HG03457 (cell line): ENCODE measurements around the gene CGB1.
"Not testable (repeated sequence)": the region's sequence is repeated elsewhere in the genome, so short reads cannot be mapped to it uniquely, and the experiment has no call there.

Experiments used
- ATAC-seq: cut with Tn5 transposase; IDR thresholded peaks from one replicate; pipeline ENCODE4 v1.9.1; 2021; ENCODE audit warnings: moderate number of reproducible peaks; ENCODE audit not compliant: unreplicated experiment

The CGB1 gene

DNA sequence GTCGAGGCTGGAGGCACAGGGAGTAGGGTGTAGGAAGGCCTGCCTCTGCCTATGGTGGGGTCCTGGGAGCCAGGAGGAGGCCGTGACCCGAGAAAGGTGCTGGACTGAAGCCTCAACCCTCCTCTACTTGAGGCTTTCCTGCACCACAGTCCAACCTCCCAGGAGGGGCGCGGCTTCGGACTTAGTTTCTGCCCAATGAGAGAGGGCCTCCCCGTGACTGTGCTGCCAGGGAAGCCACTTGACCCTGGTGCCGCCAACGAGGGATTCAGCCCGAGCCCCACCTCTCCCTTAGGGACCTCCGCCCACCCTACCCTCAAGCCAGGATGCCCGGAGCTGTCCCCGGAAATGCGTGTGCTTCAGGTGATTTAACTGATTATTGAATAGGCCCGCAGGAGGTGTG, 12.5 kb downstream of the CGB1 start, which contains the start of gene CGB3:
Gene CGB3, minus strand, starts transcription at position 101 of the 400 bp plus-strand sequence. CDS start 362 bp downstream, outside the sequence.
- not testable (repeated sequence) for ATAC-seq

DNA sequence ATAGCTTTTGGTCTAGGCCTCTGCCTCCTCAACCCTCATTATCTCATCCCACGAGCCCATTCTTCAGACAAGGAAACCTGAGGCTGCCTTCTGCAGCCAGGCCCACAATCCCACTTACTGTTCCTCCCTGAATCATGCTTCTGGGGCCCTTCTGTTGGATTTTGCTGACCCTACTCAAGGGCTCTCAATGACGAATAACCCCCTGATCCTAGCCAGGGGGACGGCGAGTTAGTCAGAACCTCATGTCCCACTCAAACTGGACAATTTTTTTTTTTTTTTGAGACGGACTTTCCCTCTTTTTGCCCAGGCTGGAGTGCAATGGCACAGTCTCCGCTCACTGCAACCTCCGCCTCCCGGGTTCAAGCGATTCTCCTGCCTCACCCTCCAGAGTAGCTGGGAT, 14.6 kb downstream of the CGB1 start:
- ATAC-seq = no peak

DNA sequence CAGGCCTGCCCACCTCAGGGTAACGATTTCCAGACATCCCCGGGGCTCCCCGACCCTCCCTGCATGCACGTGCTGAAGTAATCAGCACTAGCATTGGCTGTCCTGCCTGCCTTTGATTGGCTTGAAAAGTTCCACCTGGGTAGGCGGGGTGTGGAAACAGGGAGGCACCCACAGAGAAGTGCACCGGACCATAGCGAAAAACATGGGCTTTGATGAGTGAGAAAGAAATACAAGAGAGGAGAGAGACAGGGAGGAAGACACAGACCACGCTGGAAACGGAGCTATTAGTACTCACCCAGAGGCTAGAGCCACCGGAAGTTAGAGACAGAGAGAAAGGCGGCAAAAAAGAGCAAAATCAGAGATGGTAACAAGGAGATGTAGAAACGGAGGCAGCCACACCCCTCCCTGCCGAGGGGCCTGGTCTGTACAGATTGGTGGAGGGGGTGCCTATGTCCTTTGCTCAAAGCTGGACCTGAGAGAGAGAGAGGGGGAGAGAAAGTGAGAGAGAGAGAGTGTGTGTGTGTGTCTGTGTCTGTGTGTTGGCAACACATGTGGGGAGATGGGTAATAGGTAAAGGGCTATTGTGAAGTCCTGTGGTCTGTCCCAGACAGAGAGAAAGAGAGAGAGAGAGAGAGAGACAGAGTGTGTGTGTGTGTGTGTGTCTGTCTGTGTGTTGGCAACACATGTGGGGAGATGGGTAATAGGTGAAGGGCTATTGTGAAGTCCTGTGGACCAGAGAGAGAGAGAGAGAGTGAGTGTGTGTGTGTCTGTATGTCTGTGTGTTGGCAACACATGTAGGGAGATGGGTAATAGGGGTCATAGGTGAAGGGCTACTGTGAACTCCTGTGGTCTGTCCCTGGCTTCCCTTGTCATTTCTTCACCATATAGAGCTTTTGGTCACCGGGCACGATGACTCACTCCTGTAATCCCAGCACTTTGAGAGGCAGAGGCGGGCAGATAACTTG, 15.5 kb downstream of the CGB1 start:
- ATAC-seq = no peak

DNA sequence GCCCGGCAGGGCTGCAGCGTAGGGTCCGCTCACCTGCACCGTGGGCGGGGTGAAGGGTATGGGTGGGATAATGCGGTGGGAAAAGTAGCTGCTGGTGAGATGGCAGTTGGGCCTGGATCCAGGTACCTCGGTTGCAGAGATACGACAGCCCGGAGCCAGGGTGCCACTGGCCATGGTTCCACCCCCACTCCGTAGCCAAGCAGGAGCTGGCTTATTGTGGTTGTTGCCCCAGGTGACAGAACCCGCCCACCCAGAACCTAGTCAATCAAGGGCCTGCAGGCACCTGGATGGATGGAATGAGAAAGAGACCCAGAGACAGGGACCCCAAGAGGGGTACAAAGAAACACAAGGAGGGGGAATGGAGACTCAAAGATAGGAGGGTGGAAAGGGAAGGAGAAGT, 16.4 kb downstream of the CGB1 start:
- ATAC-seq = no peak

DNA sequence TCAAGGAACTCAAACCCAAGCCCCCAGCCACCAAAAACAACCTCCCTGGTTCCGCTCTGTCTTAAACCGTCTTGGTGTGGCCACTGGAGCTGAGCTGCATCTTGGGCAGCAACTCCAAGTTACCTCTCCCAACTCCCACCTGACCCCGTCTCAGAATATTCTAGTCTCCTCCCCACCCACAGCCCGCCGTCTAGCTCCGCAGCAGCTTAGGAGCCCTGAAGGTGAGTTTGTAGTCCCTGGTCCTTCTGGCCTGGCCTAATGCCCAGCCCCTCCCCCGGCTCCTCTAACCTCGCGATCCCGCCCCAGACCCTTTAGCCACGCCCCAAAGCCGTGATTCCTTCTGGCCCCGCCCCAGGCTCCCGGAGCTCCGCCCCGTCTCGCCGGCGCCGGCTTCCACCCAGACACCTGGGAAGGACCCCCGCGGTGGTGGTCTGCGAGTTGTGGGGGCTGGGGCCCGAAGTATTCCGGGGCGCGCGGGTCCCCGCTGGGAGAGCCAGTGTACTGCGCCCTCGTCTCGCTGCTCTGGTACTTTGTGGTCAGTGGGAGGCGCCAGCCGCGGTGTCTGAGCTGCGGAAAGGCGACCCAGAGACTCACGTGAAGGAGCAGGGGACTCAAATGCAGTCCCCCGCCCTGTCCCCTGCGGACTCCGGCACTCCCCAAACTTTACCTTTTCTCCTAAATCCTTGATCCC, 17.3 kb downstream of the CGB1 start:
- no peak for ATAC-seq

DNA sequence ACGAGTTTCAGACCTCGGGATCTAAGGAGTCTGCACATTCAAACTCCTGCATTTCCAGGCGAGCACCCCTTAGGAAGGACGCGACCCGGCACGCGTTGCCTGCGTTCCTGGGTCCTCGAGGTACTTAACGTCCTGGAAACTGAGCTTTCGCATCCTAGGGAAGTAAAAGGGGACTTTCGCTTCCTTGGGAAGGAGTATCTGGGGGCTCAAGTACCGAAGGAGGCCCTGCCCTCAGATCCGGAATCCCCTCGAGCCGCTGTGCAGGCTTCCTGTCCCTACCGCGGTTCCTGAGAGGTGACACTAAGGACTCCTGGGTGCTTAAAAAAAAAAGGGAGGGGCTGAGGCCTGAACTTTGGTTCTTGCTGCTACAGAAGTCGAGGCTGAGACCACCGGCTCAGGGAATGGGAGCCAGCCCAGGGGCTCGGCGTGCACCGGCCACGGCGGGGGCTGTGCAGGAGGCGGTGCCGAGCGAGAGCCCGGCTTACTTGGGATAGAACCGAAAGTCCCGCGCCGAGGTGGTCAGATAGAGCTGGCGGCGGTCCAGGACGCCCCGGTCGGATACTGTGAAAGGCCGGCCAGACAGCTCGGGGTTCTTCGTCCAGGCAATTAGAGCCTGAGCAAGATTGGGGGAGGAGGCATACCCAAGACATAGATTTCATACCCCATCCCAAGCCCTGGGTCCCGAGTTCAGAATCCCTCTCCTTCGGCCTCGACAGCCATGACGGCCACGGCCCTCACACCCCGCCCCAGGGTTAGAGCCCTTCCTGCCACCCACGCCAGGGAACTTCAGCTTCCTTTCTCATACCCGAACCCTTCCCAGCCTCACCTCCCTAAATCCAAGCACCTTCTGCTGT, 18.1 kb downstream of the CGB1 start:
- ATAC-seq = not testable (repeated sequence)

DNA sequence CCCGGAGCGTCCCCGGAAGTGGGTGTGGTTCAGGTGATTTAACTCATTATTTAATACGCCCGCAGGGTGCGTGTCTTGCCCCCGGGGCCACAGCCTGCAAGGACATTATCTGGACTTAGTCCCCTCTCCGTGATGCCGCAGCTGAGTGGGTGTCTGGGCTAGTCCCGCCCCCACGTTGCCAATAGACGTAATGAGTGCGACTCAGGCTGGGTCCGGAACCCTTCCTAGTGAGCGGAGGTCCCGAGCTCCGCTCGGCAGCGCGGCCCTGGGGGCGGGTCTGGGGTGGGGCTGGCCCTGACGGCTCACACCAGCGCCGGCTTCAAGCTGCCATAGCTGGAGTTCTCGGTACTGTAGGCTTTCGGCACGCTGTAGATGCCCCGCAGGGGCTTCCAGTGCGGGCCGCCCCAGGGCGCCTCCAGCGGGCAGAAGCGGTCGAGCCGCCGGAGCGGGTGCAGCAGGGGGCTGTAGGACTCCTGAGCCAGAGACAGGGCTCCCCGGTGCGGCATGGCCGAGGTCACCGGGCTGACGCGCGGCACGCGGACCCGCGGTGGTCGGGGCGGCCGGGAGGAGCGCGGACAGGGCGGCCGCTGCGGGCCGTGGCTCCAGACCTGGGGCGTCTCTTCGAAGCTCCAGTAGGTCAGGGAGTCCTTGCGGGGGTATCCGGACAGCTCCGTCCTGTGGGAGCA, 18.9 kb downstream of the CGB1 start:
- no peak for ATAC-seq

DNA sequence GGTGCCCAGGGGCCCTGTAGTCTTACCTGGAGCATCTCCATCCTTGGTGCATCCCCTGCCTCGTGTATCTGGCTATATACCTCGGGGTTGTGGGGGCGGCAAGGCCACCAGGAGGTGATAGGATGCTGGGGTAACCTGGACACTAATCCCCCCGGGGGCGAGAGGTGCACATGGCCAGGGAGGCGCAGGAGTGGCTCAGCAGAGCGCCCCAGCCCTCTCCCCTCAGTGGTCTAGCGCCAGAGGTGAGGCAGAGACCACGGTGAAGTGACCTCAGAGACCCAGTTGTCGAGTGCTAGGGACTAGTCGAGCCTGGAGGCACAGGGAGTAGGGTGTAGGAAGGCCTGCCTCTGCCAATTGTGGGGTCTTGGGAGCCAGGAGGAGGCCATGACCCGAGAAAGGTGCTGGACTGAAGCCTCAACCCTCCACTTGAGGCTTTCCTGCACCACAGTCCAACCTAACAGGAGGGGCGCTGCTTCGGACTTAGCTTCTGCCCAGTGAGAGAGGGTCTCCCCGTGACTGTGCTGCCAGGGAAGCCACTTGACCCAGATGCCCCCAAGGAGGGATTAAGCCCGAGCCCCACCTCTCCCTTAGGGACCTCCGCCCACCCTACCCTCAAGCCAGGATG, 19.5 kb downstream of the CGB1 start, which contains the start of gene LHB:
Gene LHB, minus strand, starts transcription at position 51 of the 625 bp plus-strand sequence. Its CDS starts 10 bp downstream, at position 41.
- no peak for ATAC-seq

DNA sequence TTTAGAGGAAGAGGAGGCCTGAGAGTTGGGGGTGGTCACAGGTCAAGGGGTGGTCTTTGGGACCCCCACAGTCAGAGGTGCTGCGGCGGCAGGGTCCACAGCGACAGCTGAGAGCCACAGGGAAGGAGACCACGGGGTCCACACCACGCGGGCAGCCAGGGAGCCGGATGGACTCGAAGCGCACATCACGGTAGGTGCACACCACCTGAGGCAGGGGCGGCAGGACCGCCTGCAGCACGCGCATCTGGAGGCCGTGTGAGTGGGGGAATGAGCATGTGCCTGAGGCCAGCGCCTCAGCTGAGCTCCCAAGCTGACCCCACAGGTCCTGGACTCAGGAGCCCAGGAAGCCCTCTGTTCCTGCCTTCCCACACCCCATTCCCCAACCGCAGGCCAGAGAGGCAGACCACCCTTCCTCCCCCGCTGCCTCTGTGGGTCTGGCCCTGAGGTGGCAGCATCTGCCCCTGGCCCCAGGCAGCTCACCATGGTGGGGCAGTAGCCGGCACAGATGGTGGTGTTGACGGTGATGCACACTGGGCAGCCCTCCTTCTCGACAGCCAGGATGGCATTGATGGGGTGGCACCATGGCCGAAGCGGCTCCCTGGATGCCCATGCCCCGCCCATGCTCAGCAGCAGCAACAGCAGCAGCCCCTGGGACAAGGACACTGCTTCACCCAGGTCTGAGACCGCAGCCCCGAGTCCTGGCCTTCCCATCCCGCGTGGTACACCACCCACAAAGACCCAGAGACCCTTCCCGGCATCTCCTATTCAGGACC, 20.4 kb downstream of the CGB1 start:
- no peak for ATAC-seq

DNA sequence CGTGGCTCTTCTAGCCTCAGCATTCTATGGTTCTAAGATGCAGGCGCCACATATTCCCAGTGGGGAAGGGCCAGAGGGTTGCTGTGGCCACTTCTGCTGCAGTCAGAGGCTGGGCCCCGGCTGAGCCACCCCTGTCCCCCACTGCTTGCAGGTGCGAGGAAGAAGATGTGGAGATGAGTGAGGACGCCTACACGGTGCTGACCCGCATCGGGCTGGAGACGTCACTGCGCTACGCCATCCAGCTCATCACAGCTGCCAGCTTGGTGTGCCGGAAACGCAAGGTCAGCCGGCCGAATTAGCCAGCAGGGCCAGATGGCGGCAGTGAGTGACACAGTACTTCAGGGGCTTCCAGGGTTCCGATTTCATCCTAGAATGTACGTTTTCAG, 21.8 kb downstream of the CGB1 start:
- ATAC-seq = no peak

DNA sequence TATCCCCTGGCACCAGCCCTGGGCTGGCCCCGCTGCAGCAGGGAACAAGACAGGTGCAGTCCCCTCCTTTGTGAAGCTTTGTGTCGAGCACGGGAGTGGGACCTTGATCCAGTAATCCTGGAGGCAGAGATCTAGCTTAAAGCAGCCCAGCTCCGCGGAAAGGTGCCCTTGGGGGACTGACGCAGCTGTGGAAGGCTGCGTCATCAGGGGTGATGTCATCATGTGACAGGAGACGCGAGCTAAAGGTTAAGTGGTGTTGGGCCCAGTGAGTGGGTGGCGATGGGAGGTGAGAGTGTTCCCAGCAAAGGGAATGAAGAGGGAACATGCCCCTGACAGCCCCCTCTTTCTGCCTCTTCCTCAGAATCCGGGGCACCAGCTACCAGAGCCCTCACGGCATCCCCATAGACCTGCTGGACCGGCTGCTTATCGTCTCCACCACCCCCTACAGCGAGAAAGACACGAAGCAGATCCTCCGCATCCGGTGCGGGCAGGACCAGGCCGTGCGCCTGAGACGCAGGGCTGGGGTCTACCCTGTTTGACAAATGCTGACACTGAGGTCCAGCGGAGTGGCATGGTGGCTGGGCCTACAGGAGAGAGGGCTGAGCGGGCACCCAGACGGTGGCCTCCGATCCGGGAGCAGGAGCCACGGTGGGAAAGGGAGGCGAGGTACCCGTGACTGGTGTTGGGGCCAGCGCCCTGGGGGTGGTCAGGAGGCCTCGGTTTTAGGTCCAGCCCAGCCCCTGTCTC, 22.4 kb downstream of the CGB1 start:
- ATAC-seq = no peak

DNA sequence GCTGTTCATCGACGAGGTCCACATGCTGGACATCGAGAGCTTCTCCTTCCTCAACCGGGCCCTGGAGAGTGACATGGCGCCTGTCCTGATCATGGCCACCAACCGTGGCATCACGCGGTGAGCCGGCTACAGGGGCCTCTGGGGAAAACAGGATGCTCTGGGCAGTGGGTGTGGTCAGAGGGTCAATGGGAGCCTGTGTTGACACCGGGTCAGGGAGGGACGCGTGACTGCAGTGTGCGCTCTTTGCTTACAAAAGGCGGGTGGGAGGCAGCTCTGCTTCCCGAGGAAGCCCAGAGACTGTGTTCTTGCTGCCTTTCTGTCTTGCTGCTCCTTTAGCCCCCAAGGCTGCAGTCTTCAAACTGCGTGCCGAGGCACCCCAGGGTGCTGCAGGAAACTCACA, 25.5 kb downstream of the CGB1 start:
- ATAC-seq = no peak

DNA sequence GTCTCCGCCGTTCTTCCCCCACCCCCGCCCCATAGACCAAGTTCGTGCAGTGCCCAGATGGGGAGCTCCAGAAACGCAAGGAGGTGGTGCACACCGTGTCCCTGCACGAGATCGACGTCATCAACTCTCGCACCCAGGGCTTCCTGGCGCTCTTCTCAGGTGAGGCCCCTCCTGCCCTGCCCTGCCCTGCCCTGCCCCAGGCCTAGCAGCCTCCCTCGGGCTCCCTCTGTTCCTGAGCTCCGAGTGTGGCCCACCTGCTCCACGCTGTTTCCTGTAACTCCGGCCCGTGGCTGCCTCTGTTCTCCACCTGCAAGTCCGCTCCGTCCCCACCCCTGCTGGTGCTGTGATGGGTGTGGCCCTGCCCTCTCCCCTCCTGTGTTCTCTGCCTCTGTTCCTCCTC, 26.2 kb downstream of the CGB1 start:
- ATAC-seq = no peak

DNA sequence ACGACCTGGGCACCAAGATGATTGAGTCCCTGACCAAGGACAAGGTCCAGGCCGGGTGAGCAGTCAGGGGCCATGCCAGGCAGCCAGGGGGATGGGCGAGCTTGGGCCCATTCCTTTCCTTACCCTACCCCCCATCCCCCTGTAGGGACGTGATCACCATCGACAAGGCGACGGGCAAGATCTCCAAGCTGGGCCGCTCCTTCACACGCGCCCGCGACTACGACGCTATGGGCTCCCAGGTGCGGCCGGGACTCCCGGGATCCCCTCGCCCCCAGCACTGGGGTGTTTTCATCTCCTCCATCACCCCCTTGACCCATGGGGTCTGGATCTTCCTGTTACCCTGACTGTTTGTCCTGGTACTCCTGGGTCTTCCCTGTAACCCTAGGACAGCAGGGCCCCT, 26.9 kb downstream of the CGB1 start:
- ATAC-seq = no peak

DNA sequence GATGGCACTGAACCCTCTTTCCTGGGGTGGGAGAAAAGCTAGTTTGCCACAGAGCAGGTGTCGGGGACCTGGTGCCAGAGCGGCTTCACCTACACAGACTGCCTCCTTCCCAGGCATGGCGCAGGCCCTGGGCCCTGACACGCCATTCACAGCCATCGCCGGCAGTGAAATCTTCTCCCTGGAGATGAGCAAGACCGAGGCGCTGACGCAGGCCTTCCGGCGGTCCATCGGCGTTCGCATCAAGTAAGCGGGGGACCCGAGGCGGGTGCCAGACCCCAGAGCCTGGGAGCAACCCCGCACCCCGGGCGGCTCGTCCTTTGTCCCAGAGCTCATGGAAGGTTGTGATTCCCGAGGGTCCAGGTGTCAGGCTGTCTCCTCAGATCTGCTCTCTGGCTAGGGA, 29.8 kb downstream of the CGB1 start:
- ATAC-seq = no peak

DNA sequence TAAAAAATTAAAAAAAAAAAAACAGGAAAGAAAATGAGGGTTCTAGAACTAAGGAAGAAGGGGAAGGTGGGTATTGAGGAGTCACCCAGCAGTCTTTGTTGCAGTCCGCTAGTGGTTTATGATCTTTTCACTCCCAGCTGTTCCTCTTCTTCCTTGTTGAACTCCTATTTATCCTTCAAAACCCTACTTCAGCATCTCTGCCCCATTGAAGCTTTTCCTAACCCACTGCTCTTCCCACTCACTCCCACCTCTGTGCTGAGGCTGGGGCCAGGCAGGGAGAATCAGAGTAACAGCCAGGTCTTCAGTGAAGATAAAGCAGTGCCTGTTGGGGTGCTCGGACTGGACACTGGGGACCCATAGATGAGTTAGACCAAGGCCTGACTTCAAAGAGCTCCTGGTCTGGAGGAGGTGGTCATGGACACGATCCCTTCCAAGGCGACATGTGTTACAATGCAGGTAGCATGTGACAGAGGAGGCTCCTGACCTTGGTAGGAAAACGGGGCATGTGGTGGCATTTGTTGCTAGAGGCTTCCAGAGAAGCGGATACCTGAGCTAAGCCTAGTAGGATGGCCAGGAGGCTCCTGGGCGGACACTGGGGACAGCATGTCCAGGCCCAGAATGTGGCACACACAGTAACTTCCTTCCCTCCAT, 31.6 kb downstream of the CGB1 start:
- no peak for ATAC-seq

DNA sequence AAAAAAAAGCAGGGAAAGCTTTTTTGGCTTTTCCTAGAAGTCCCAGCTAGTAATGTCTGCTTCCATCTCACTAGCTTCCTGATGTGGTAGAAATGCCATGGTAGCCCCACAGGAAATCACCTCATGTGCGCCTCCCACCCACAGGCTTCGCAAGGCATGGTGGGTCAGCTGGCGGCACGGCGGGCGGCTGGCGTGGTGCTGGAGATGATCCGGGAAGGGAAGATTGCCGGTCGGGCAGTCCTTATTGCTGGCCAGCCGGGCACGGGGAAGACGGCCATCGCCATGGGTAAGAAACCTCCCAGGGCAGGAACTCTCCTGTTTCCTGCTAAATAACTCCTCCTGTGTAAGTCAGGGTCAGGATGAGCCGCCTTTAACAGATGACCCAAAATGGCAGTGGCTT, 32.6 kb downstream of the CGB1 start:
- ATAC-seq = no peak
